GM21528 (cell line): Measurements from ENCODE around the gene ASB2.

Experiments used
- ATAC-seq: cut with Tn5 transposase; IDR thresholded peaks from one replicate; pipeline ENCODE4 v1.9.1; 2021; ENCODE audit warnings: mild to moderate bottlenecking, moderate library complexity; ENCODE audit not compliant: unreplicated experiment, low FRiP score

ASB2 gene

DNA sequence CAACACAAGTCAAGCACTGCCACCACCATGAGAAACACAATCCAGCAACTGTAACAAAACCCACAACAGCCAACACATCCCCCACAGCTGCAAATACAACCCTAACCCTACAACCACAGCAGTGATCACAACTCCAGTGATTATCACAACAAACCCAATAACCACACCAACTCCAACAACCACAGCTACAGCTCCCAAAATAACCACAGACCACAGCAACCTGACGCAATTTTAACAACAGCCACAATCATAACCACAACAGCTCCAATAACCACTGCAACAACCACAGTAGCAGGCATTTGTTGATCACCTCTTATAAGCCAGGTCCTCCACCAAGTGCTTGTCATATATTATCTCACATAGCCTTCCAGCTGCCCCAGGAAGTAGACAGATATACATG, 91.4 kb downstream of the ASB2 start:
- no peak for ATAC-seq
